HL-60 (cell line): ENCODE data around the gene CANT1.

Source experiments
- GABPA ChIP-seq: IDR thresholded peaks from 2 replicates; pipeline ENCODE4 v1.6.1; 2012; ENCODE audit warnings: low read depth
- POLR2AphosphoS5 ChIP-seq: IDR thresholded peaks from 2 replicates; pipeline ENCODE4 v1.6.1; 2012; ENCODE audit warnings: low read depth
- REST ChIP-seq: IDR thresholded peaks from 2 replicates; pipeline ENCODE4 v1.6.1; 2012; ENCODE audit warnings: low read depth; ENCODE audit not compliant: insufficient replicate concordance

GRCh38 chr17:78999056-78999768 is 10.4 kb downstream of the CANT1 start:
- no peak for TF ChIP-seq POLR2AphosphoS5
- TF ChIP-seq REST, result no peak
- no peak for TF ChIP-seq GABPA
